IMR-90 (cell line): ENCODE measurements around the gene DDR1.

ENCODE experiments used
- BHLHE40 ChIP-seq: fragments of 150-350 bp; IDR thresholded peaks from 2 replicates; pipeline ENCODE4 v1.6.1; 2016; ENCODE audit warnings: mild to moderate bottlenecking, low read depth, low read length
- CEBPB ChIP-seq: IDR thresholded peaks from 2 replicates; pipeline ENCODE4 v1.6.1; 2012; ENCODE audit warnings: low read depth, low read length, improper control_type of control experiment
- CTCF ChIP-seq: conservative IDR thresholded peaks from 2 replicates; pipeline ENCODE4 v1.5.1; 2012; ENCODE audit warnings: mild to moderate bottlenecking, low read depth, low read length, improper control_type of control experiment
- MXI1 ChIP-seq: IDR thresholded peaks from 2 replicates; pipeline ENCODE4 v1.6.1; 2012; ENCODE audit warnings: low read depth, mild to moderate bottlenecking, low read length, moderate library complexity, borderline replicate concordance
- POLR2A ChIP-seq: IDR thresholded peaks from 2 replicates; pipeline ENCODE4 v1.6.1; 2012; ENCODE audit warnings: mild to moderate bottlenecking, low read depth, low read length
- RAD21 ChIP-seq: IDR thresholded peaks from 2 replicates; pipeline ENCODE4 v1.6.1; 2012; ENCODE audit warnings: low read length, improper control_type of control experiment
- RFX5 ChIP-seq: IDR thresholded peaks from 2 replicates; pipeline ENCODE4 v1.8.0; 2012; ENCODE audit warnings: low read depth, mild to moderate bottlenecking, low read length, moderate library complexity
- TF ChIP-seq, protein P1 (sequence below): fragments of 150-350 bp; IDR thresholded peaks from 2 replicates; pipeline ENCODE4 v1.6.1; 2017; ENCODE audit warnings: mild to moderate bottlenecking, antibody characterized with exemption, low read length, low read depth

DNA sequence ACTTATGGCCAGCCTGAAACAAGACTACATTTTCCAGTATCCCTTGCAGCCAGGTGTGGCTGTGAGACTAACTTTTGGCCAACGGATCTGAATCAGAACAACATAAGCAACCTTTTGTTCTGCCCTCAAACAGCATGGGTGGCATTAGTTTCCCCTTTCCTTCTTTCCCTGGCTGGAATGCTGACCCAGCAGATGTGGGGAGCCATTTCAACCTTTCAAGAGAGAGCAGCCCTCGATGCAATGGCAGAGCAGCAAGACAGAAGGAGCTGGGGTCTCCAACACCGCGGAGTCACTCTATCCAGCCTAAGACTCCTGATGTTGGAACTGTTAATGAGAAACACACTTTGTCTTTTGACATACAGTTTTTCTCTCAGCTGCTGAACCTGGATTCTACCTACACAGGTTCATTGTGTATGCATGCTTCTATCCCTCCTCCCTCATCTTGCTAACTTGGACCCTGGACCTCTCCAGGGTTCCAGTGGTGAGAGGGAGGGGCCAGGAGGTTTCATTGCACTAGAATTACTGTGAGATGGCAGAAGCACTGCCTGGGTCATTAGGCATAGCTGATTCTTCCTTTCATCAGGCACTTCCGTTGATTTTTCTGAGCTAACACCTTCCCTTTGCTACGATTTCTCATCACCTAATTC is 28.8 kb upstream of the DDR1 start:
- TF ChIP-seq CEBPB (no peak), POLR2A (no peak), CTCF (no peak), BHLHE40 (no peak), RFX5 (no peak), MXI1 (no peak), RAD21 (no peak)
- TF ChIP-seq, protein P1, sequence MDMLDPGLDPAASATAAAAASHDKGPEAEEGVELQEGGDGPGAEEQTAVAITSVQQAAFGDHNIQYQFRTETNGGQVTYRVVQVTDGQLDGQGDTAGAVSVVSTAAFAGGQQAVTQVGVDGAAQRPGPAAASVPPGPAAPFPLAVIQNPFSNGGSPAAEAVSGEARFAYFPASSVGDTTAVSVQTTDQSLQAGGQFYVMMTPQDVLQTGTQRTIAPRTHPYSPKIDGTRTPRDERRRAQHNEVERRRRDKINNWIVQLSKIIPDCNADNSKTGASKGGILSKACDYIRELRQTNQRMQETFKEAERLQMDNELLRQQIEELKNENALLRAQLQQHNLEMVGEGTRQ, result no peak
